Activated naive CD4-positive, alpha-beta T cell treated with anti-CD3 and anti-CD28 coated beads for 36 hours (primary cell): ENCODE measurements around the gene TARBP2. TPM values are rescaled to one million over a fixed set of nuclear protein-coding genes. Genes with fewer than 3 reads are reported as not detected.

ENCODE experiments used
- CTCF ChIA-PET: fragments of 350-600 bp; sonication (Branson Sonifier 250); formaldehyde crosslinking; loops from one replicate; lab custom pipeline; 2021; ENCODE audit warnings: antibody characterized with exemption; lab: Charles Lee
- DNase-seq: peaks from one replicate; pipeline ENCODE4 v3.0.0-alpha.2; 2020
- H3K27ac Mint-ChIP-seq: one replicate; pipeline ENCODE4 v1.8.0; 2021; ENCODE audit warnings: mild to moderate bottlenecking, mixed read lengths
- H3K27me3 Mint-ChIP-seq: one replicate; pipeline ENCODE4 v1.8.0; 2021; ENCODE audit warnings: low read depth, mixed read lengths
- H3K36me3 Mint-ChIP-seq: one replicate; pipeline ENCODE4 v1.8.0; 2021; ENCODE audit warnings: low read depth, mixed read lengths
- H3K4me1 Mint-ChIP-seq: one replicate; pipeline ENCODE4 v1.8.0; 2021; ENCODE audit warnings: low read depth, mixed read lengths
- H3K4me3 Mint-ChIP-seq: one replicate; pipeline ENCODE4 v1.8.0; 2021; ENCODE audit warnings: mild to moderate bottlenecking, moderate library complexity, mixed read lengths
- H3K9me3 Mint-ChIP-seq: one replicate; pipeline ENCODE4 v1.8.0; 2021; ENCODE audit warnings: mixed read lengths
- intact Hi-C: fragments of 100-400 bp; cut with micrococcal nuclease; formaldehyde crosslinking; loops from one replicate; pipeline ENCODE4 v1.15.1; 2023
- total RNA-seq, 2 experiments: library from RNA; stranded (reverse); gene quantifications; one replicate each; pipeline ENCODE4 v1.2.3, GENCODE V29; 2021

The TARBP2 gene
- total RNA-seq, 2 experiments from 2014 or later, result 25.0 to 26.8 TPM

DNA sequence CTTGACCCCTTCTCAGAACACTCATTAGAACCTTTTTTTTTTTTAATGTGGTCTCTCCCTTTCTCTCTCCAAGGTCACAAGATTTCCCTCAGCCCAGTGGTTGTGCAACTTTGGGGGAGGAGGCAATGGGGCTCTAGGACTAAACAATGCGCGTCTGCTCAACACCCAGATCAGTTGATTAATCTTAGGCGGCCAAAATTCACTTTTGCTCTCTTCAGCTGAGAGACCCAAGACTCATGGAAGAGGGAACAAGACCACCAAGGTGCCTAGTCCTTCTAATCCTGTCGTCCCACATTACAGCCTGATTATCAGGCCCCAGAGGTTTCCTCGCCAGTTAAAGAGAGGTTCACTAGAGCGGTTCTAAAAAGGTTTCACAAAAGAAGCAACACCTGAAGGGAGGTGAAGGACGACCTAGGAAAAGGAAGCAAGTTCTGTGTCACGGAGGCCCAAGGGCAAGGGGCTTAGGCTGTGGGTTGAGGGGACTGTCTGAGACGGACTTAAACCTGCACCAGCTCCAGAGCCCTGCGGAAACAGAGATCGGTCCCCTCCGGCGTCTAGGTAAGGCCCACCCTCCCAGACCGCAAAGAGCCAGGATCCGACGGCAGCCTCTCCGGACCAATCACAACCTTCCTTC lies 824 bp upstream of the TARBP2 start:
- peak overlapping the region; percentile 81 for H3K4me3 Mint-ChIP-seq
- CTCF ChIA-PET, result interaction anchor here (0.6 to 2.8 kb wide), 10 partner anchors 9 to 673 kb away, joined by 3 to 25 read pairs (median 4); partner anchors contain the start of genes AAAS and ATP5MC2
- H3K36me3 Mint-ChIP-seq, result no peaks in the 10 kb centered on the region
- peaks cover 41% of the 10 kb centered on the region for H3K4me1 Mint-ChIP-seq
- peak overlapping the region; percentile 96 for H3K27ac Mint-ChIP-seq
- peak; percentile 40 for DNase-seq
- H3K9me3 Mint-ChIP-seq, result no peaks in the 10 kb centered on the region
- no peaks in the 10 kb centered on the region for H3K27me3 Mint-ChIP-seq
- intact Hi-C loops, result loop anchor here (1.0 to 5.0 kb wide), 10 partner anchors 49 to 494 kb away; partner anchors contain the start of genes CALCOCO1, EIF4B, IGFBP6 and ITGB7

DNA sequence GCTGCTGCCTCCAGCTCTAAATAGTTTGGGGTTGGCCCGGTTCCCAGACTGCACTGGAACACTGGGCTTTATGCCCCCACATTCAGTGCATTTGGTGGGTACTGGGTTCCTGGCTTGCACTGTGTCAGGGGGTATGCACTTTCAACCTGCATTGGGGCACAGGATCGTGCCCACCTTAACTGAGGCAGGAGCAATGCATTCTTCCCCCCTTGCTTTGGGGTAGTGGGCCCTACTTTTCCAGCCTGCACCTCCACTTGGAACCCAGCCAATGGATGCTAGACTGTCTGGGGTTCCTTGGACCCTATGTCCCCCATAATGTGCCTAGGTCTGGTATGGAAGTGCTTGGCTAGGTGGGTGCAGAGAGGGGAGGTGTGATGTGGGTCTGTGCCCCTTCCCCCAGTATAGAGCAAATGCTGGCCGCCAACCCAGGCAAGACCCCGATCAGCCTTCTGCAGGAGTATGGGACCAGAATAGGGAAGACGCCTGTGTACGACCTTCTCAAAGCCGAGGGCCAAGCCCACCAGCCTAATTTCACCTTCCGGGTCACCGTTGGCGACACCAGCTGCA lies 615 bp downstream of the TARBP2 start:
- no peaks in the 10 kb centered on the region for H3K9me3 Mint-ChIP-seq
- no peaks in the 10 kb centered on the region for H3K27me3 Mint-ChIP-seq
- CTCF ChIA-PET, result interaction anchor here (0.9 to 2.8 kb wide), 7 partner anchors 8 to 157 kb away, joined by 3 to 25 read pairs (median 5); no protein-coding TSS in a partner anchor
- no peak for DNase-seq
- H3K27ac Mint-ChIP-seq, result peak overlapping the region; percentile 96
- peaks cover 4% of the 10 kb centered on the region for H3K36me3 Mint-ChIP-seq
- H3K4me3 Mint-ChIP-seq, result peak overlapping the region; percentile 81
- peaks cover 41% of the 10 kb centered on the region for H3K4me1 Mint-ChIP-seq
- intact Hi-C loops, result loop anchor here (1.0 to 5.0 kb wide), 7 partner anchors 8 to 404 kb away; partner anchors contain the start of genes ATF7, ATP5MC2, ESPL1 and IGFBP6

DNA sequence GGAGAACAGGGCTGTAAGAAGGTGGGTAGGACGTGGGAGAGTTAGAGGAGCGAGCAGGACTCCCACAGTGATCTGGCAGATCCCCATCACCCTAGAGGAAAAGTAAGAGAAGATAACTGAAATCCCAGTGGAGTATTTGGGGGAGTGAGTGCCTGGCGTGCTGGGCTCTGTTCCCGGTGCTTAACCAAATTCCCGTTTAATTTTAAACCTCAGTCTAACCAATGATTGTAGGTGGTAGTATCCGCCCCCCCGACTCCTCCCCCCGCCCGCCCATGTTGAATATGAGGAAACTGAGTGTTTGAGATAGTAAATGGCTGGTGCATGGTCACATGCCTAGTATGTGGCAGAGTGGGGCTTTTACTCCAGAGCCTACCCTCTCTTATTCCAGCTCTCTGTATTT lies 1.2 kb downstream of the TARBP2 start:
- H3K27me3 Mint-ChIP-seq, result no peaks in the 10 kb centered on the region
- H3K4me1 Mint-ChIP-seq, result peaks cover 37% of the 10 kb centered on the region
- DNase-seq, result no peak
- H3K9me3 Mint-ChIP-seq, result no peaks in the 10 kb centered on the region
- CTCF ChIA-PET, result no interaction called here
- peaks cover 4% of the 10 kb centered on the region for H3K36me3 Mint-ChIP-seq
- H3K27ac Mint-ChIP-seq, result peak overlapping the region; percentile 96
- intact Hi-C loops, result loop anchor here (5.0 kb wide), 2 partner anchors 295 to 405 kb away; partner anchors contain the start of genes IGFBP6 and ITGB7
- H3K4me3 Mint-ChIP-seq, result peak overlapping the region; percentile 81

DNA sequence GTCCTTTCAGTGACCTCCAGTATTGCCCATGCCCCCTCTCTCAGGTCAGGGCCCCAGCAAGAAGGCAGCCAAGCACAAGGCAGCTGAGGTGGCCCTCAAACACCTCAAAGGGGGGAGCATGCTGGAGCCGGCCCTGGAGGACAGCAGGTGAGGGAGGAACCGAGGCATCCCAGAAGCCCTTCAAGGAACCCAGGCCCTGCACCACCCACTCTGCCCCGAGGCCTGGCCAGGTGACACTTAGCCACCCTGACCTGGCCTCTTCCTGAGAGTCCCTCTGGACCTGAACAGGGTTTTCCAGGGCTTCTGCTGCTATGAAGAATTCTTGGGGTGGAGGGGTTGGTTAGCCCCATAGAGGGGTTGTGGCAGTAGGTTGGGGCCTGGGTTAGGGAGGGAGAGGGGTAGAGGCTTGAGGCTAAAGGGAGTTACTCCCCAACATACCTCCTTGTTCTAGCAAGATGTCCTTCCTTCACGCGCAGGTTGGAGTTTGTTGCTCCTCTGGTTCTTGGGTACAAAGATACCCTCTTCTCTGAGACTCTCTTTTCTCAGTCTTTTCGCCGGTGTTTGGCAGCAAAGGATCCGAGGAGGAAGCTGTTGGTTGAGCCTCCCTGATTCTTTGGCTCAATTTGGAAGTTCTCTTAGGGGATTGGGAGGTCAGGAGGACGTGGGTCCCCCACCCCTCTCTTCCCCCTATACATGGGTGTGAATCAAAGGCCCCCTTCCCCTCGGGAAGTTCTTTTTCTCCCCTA lies 2.1 kb downstream of the TARBP2 start:
- peaks cover 4% of the 10 kb centered on the region for H3K36me3 Mint-ChIP-seq
- H3K9me3 Mint-ChIP-seq, result no peaks in the 10 kb centered on the region
- H3K27ac Mint-ChIP-seq, result no peak overlapping the region
- H3K4me3 Mint-ChIP-seq, result no peak overlapping the region
- intact Hi-C loops, result loop anchor here (5.0 kb wide), 2 partner anchors 296 to 406 kb away; partner anchors contain the start of genes IGFBP6 and ITGB7
- DNase-seq, result no peak
- H3K27me3 Mint-ChIP-seq, result no peaks in the 10 kb centered on the region
- H3K4me1 Mint-ChIP-seq, result peaks cover 35% of the 10 kb centered on the region
- CTCF ChIA-PET, result no interaction called here

DNA sequence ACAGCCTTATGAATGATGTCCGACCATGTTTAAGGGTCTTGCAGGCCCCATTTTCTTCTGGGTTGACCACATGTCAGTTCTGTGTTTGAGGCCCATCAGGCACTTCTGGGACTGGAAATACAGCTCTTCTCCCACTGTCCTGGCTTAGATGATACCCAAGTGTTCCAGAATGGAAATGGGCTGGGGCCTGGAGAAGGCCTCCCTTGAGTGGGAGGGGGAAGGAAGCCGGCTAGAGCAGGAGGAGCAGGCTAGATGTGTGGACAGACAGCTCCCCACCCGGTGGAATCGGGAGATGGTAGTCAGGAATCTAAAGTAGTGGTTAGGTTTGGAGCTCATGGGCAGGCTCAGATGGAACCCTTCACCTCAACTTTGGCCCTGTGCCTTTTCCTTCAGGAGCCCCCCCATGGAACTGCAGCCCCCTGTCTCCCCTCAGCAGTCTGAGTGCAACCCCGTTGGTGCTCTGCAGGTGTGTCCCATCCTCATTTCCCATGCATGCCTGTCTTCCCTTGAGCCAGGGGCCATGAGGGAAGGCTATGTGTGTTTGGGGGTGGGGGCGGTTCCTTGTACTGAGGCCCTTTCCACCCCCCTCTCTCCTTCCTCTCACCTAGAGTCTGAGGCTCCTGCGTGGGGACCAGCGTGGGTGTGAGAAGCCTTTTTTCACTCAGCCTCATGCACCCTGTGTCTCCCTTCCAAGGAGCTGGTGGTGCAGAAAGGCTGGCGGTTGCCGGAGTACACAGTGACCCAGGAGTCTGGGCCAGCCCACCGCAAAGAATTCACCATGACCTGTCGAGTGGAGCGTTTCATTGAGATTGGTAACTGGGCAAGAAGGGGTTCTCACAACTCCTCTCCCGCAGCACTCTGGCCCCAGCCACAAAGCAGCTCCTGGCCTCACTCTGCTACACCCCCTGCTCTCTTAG lies 3.2 kb downstream of the TARBP2 start:
- Mint-ChIP-seq H3K27me3 (no peaks in the 10 kb centered on the region), H3K27ac (no peak overlapping the region), H3K36me3 (peaks cover 4% of the 10 kb centered on the region), H3K9me3 (no peaks in the 10 kb centered on the region), H3K4me3 (no peak overlapping the region), H3K4me1 (peaks cover 29% of the 10 kb centered on the region)
- no peak for DNase-seq
- CTCF ChIA-PET, result interaction anchor here (0.5 kb wide), 1 partner anchor 63 kb away, joined by 3 read pairs; no protein-coding TSS in a partner anchor
- intact Hi-C loops, result loop anchor here (5.0 kb wide), 2 partner anchors 297 to 407 kb away; partner anchors contain the start of genes IGFBP6 and ITGB7

DNA sequence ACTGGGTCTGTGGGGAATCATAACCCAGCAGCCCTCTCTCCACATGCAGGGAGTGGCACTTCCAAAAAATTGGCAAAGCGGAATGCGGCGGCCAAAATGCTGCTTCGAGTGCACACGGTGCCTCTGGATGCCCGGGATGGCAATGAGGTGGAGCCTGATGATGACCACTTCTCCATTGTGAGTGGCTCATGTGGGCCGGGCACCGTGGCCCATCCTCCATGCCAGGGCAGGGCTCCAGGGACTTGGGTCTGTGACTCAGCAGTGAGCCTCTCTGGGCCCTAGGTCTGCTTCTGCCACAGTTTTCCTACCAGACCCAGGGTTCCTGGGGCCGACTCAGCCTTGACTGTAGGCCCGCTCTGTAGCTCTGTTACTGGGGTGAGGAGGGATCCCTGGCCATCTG lies 4.0 kb downstream of the TARBP2 start:
- peaks cover 4% of the 10 kb centered on the region for H3K36me3 Mint-ChIP-seq
- H3K4me1 Mint-ChIP-seq, result peaks cover 24% of the 10 kb centered on the region
- H3K27ac Mint-ChIP-seq, result no peak overlapping the region
- DNase-seq, result peak; percentile 2
- CTCF ChIA-PET, result interaction anchor here (0.5 to 1.0 kb wide), 4 partner anchors 14 to 184 kb away, joined by 3 read pairs; partner anchors contain the start of gene AAAS
- H3K9me3 Mint-ChIP-seq, result no peaks in the 10 kb centered on the region
- no peaks in the 10 kb centered on the region for H3K27me3 Mint-ChIP-seq
- no peak overlapping the region for H3K4me3 Mint-ChIP-seq
- intact Hi-C loops, result no loop called here

DNA sequence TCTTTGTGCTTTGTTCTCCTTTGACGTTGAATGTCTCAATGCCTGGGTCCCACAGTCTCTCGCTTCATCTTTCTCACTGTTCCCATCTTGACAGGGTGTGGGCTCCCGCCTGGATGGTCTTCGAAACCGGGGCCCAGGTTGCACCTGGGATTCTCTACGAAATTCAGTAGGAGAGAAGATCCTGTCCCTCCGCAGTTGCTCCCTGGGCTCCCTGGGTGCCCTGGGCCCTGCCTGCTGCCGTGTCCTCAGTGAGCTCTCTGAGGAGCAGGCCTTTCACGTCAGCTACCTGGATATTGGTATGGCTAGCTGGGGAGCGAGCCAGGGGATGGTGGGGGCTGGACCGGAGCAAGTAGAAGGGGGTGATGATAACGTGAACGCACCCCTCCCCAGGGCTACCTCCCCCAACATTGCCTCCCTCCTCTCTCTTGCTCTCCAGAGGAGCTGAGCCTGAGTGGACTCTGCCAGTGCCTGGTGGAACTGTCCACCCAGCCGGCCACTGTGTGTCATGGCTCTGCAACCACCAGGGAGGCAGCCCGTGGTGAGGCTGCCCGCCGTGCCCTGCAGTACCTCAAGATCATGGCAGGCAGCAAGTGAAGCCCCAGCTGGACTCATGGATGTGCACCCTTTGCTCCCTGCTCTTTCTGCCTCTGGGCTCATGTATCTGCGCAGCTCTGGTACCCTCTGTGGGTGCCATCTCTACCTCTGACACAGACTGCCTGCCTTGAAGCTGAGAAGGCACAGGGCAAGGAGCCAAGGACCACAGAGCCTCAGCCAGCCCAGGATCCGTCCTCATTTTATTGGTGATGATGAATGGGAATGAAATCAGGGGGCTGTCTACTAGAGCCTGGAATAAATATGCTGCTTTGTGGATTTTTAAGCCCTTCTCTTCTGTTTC lies 4.7 kb downstream of the TARBP2 start:
- Mint-ChIP-seq H3K27ac (no peak overlapping the region), H3K36me3 (peaks cover 4% of the 10 kb centered on the region), H3K4me3 (no peak overlapping the region), H3K9me3 (no peaks in the 10 kb centered on the region), H3K27me3 (no peaks in the 10 kb centered on the region), H3K4me1 (peaks cover 22% of the 10 kb centered on the region)
- intact Hi-C loops, result no loop called here
- no peak for DNase-seq
- CTCF ChIA-PET, result interaction anchor here (0.6 to 1.0 kb wide), 4 partner anchors 15 to 184 kb away, joined by 3 read pairs; partner anchors contain the start of gene AAAS

DNA sequence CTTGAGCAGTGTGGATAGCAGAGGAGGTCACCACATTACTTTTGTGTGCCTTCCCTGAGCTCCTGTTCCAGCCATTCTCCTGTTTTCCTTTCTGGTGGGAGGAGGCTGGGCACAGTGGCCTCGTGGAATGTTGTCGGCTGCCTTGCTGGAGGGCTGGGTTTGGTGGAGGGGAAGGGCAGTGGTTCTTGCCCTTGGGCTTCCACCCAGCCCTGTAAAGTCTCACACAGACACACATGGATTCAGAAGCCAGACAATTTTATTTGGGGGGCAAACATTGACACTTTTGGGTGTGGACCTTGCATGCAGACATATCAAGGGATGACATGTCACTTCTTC lies 5.3 kb downstream of the TARBP2 start:
- Mint-ChIP-seq H3K9me3 (no peaks in the 10 kb centered on the region), H3K27ac (no peak overlapping the region), H3K27me3 (no peaks in the 10 kb centered on the region), H3K36me3 (peaks cover 4% of the 10 kb centered on the region), H3K4me1 (peaks cover 22% of the 10 kb centered on the region), H3K4me3 (no peak overlapping the region)
- intact Hi-C loops, result no loop called here
- no peak for DNase-seq
- CTCF ChIA-PET, result interaction anchor here (0.6 kb wide), 1 partner anchor 147 kb away, joined by 3 read pairs; no protein-coding TSS in a partner anchor

DNA sequence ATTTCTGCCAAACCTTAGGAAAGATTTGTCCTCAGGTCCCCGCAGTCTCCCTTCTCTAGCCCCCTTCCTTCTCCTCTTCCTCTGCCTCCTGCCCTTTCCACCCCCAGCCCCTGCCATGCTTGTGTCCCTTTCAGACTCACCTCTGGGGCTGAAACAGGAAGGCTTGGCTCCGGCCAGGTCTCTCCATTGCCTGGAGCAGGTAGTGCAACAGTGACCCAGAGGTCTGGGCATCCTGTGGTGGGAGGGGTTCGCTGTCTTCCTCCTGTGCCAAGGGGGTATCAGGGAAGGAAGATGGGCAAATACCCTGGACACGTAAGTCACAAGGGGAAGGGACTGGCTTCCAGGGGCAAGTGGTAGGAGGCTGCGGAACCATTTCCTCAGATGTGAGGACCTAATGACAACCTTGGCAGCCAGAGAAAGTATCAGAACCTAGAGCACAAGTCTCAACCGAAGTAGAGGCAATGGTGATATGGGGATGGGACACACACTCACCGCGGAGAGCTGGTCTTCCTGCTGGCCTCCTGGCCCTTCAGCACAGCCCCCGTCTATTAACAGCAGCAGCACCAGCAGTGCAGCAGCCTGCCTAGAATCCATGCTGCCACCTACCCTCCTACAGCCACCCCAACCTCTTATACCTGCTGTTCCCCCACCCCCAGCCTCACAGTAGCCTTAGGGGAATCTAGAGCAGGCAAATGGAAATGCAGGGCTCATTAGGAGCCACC lies 6.0 kb downstream of the TARBP2 start, which contains the start of gene NPFF:
Gene NPFF, minus strand, starts transcription at position 604 of the 722 bp plus-strand sequence. Its CDS starts 10 bp downstream, at position 594.
- Mint-ChIP-seq H3K4me1 (peaks cover 19% of the 10 kb centered on the region), H3K4me3 (no peak within 1 kb of the TSS), H3K27ac (no peak within 1 kb of the TSS), H3K9me3 (no peaks in the 10 kb centered on the region), H3K27me3 (no peaks in the 10 kb centered on the region), H3K36me3 (peaks cover 4% of the 10 kb centered on the region)
- DNase-seq, result no peak
- intact Hi-C loops, result no loop called here
- CTCF ChIA-PET, result interaction anchor here (0.9 to 3.9 kb wide), 5 partner anchors 9 to 169 kb away, joined by 3 to 58 read pairs (median 15); partner anchors contain the start of genes AMHR2 and ATP5MC2

DNA sequence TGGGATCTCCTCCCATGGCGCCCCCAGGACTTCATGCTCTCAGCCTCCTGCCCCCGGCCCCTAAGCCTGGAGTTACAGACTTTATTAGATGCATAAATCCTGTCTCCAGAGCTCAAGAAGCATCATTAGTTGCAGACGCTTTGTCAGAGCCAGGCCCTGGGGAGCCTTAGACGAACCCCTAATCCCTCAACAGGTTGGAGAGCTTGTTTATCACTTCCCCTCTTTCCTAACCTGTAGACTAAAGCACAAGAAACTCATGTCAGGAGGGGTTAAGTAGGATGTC lies 6.5 kb downstream of the TARBP2 start:
- Mint-ChIP-seq H3K9me3 (no peaks in the 10 kb centered on the region), H3K36me3 (peaks cover 4% of the 10 kb centered on the region), H3K4me3 (no peak overlapping the region), H3K27ac (no peak overlapping the region), H3K27me3 (no peaks in the 10 kb centered on the region), H3K4me1 (peaks cover 16% of the 10 kb centered on the region)
- CTCF ChIA-PET, result interaction anchor here (0.6 to 4.4 kb wide), 14 partner anchors 7 to 239 kb away, joined by 3 to 58 read pairs (median 7); partner anchors contain the start of genes AAAS, AMHR2, ATP5MC2 and MAP3K12
- no peak for DNase-seq
- intact Hi-C loops, result no loop called here
